Neural crest cell (in vitro differentiated cells): ENCODE measurements around the gene B4GALNT3. TPM values are rescaled to one million over a fixed set of nuclear protein-coding genes. Genes with fewer than 3 reads are reported as not detected.

ENCODE experiments used
- DNase-seq: peaks from one replicate; pipeline ENCODE4 v3.0.0; 2021; ENCODE audit warnings: low read depth, mixed read lengths, low spot score
- H3K27ac Mint-ChIP-seq: one replicate; pipeline ENCODE4 v1.8.0; 2021; ENCODE audit warnings: mild to moderate bottlenecking, mixed read lengths; ENCODE audit not compliant: unreplicated experiment
- H3K27me3 Mint-ChIP-seq: 2 replicates; pipeline ENCODE4 v1.8.0; 2021; ENCODE audit warnings: low read depth, mild to moderate bottlenecking, mixed read lengths
- H3K36me3 Mint-ChIP-seq: 2 replicates; pipeline ENCODE4 v1.8.0; 2021; ENCODE audit warnings: low read depth, mild to moderate bottlenecking, mixed read lengths
- H3K4me1 Mint-ChIP-seq: 2 replicates; pipeline ENCODE4 v1.8.0; 2021; ENCODE audit warnings: mixed read lengths
- H3K4me3 Mint-ChIP-seq: one replicate; pipeline ENCODE4 v1.8.0; 2021; ENCODE audit warnings: mild to moderate bottlenecking, mixed read lengths
- H3K9me3 Mint-ChIP-seq: 2 replicates; pipeline ENCODE4 v1.8.0; 2021; ENCODE audit warnings: mixed read lengths
- total RNA-seq: library from RNA; stranded (reverse); gene quantifications from 2 replicates; pipeline ENCODE4 v1.2.1, GENCODE V29; 2021
- TF ChIP-seq, protein P1 (sequence below): fragments of 200-600 bp; sonication (generic); conservative IDR thresholded peaks from 2 replicates; pipeline ENCODE4 v1.5.0; 2021; ENCODE audit warnings: antibody characterized with exemption, mild to moderate bottlenecking

The B4GALNT3 gene
- total RNA-seq, 1 donor from 2014 or later = 2.6 TPM

DNA sequence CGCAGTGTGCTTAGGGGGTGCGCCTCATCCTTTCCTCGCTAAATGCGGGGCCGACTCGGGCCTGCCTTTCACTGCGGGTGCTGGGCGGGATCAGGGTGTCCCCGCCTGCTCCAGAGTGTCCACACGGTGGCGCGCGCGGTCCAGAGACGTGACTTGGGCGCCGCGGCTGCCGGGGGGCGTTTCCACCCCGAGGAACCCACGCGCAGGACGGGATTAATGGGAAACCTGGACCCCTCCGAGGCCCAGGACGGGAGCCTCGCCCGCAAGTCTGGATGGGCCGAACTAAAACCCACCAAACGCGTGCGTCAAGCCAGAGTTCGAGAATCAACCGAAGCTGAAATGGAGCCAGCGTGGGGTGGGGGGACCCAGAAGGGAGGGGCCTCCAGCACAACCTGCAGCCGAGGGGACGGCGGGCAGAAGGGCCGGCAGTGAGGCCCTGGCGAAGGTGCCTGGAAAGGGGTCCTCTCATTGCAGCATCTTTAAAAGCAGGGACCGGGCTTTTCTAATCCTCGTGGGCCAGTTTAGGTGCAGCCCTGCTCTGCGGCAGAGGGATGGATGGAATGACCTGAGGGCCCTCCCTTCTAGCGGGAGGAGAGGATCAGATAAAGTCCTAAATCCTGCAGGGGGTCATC is 110.2 kb downstream of the B4GALNT3 start:
- H3K4me3 Mint-ChIP-seq = peak overlapping the region; percentile 88
- no peaks in the 10 kb centered on the region for H3K27me3 Mint-ChIP-seq
- no peaks in the 10 kb centered on the region for H3K36me3 Mint-ChIP-seq
- no peaks in the 10 kb centered on the region for H3K9me3 Mint-ChIP-seq
- no peak overlapping the region for H3K27ac Mint-ChIP-seq
- peaks cover 20% of the 10 kb centered on the region for H3K4me1 Mint-ChIP-seq
- TF ChIP-seq, protein P1, sequence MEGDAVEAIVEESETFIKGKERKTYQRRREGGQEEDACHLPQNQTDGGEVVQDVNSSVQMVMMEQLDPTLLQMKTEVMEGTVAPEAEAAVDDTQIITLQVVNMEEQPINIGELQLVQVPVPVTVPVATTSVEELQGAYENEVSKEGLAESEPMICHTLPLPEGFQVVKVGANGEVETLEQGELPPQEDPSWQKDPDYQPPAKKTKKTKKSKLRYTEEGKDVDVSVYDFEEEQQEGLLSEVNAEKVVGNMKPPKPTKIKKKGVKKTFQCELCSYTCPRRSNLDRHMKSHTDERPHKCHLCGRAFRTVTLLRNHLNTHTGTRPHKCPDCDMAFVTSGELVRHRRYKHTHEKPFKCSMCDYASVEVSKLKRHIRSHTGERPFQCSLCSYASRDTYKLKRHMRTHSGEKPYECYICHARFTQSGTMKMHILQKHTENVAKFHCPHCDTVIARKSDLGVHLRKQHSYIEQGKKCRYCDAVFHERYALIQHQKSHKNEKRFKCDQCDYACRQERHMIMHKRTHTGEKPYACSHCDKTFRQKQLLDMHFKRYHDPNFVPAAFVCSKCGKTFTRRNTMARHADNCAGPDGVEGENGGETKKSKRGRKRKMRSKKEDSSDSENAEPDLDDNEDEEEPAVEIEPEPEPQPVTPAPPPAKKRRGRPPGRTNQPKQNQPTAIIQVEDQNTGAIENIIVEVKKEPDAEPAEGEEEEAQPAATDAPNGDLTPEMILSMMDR = peak; percentile 100
- peak; percentile 94 for DNase-seq

DNA sequence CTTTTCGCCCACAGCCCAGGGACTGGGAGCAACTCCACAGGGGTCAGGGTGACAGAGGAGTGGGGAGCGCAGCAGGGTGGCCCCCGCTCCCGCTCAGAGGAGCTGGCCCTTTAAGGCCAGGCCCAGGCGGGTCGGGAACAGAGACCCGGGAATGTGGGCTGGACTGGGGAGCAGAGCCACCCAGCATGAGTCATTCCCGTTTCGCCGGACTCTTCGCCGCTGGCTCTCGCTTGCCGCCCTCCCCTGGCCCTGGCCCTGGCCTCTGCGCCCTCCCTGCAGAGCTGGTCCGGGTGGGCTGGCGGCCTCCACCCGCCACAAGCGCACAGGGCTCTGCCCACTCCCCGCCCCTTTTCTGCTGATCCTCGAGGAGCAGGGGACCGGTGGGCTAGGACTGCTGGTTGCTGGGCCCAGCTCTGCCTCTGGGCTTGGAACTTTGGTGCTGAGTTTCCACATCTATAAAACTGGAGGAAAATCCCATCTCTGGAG is 110.7 kb downstream of the B4GALNT3 start:
- TF ChIP-seq, protein P1 = no peak
- peak overlapping the region; percentile 75 for H3K27ac Mint-ChIP-seq
- DNase-seq = peak; percentile 53
- peaks cover 24% of the 10 kb centered on the region for H3K4me1 Mint-ChIP-seq
- no peaks in the 10 kb centered on the region for H3K36me3 Mint-ChIP-seq
- H3K27me3 Mint-ChIP-seq = no peaks in the 10 kb centered on the region
- no peaks in the 10 kb centered on the region for H3K9me3 Mint-ChIP-seq
- H3K4me3 Mint-ChIP-seq = peak overlapping the region; percentile 88

DNA sequence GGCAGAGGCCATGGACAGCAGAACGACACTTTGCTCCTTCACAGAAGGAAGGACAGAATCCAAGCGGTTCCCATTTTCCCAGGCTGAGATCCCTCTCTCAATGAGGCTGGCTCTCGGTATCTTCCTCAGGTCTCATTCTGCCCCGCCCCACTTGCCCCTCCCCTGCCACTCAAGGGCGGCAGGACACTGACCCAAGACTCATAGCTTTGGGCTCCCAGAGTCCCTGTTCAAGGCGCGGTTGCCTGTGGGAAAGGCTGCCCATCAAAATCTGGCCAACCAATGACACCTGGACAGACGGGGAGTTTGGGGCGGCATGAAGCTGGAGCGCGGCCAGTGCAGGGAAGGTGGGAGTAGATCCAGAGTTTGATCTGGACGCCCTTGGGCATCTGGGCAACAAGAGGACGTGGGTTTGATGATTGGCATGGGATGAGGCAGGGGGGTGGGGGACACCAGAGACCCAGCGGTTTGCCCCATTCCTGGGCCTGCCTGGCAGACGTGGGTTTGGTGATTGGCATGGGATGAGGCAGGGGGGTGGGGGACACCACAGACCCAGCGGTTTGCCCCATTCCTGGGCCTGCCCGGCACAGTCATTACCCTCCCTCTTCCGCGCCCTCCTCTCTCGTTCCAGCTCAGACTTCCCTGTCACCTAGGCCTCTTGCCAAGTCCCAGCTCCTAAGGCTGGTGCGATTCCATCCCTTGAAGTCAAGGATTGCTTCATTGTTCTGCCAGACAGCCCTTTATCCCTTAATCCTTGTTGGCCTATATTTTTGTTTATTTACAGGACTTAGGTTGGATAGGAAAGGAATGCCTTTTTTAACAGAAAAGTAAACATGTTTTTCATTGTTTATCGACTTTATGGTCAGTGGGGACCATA is 111.4 kb downstream of the B4GALNT3 start:
- H3K27ac Mint-ChIP-seq = peak overlapping the region; percentile 75
- H3K4me1 Mint-ChIP-seq = peaks cover 31% of the 10 kb centered on the region
- no peaks in the 10 kb centered on the region for H3K9me3 Mint-ChIP-seq
- H3K27me3 Mint-ChIP-seq = no peaks in the 10 kb centered on the region
- no peaks in the 10 kb centered on the region for H3K36me3 Mint-ChIP-seq
- peak overlapping the region; percentile 71 for H3K4me3 Mint-ChIP-seq
- DNase-seq = no peak
- TF ChIP-seq, protein P1 = no peak

DNA sequence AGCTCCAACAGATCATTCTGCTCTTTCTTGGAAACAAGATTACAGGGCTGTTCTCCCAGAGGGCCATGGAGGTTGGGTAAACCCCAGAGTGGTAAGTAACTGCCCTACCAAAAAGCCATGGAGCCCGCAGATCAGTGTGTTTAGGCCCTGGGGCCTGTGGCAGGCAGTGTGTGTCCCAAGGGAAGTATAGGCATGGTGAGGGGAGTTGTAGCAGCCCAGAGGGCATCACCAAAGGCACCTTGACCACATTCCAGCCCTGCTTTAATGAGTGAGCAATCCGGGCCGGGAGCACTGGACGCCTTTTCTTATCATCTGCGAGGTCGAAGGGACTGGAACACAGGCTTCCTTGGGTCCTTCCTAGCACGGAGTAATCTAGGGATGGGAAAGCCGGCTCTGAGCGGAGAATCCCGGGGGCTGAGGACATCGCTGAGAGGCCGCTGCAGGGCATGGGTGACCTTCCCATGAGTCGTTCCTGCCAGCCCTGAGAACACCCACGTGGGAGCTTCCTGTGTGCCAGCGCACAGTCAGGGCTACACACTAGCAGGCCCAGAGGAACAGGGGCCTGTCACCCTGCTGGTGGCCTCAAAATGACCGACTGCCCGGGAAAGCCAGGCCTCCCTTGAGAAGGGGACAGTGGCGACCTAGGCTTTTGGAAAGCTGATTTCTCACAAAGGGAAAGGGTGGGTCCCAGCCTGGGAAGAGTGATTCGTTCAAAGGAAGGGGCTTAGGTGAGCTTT is 112.2 kb downstream of the B4GALNT3 start:
- Mint-ChIP-seq H3K9me3 (no peaks in the 10 kb centered on the region), H3K36me3 (no peaks in the 10 kb centered on the region), H3K27me3 (no peaks in the 10 kb centered on the region), H3K27ac (no peak overlapping the region), H3K4me1 (peaks cover 36% of the 10 kb centered on the region), H3K4me3 (peak overlapping the region; percentile 71)
- no peak for DNase-seq
- TF ChIP-seq, protein P1 = no peak

DNA sequence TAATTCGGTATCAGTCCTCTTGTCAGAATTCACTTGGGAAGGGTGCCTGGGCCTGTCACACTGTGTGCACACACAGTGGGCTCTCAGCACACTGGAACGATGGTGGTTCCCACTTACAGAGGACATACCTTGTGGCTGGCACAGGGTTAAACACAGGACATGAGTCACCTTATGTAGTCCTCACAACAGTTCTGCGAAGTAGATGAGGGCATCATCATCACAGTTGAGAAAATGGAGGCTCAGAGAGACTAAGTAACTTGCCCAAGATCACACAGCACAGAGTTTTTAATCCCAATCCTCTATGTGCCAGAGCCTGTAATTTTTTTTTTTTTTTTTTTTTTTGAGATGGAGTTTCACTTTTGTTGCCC is 112.8 kb downstream of the B4GALNT3 start:
- TF ChIP-seq, protein P1 = no peak
- Mint-ChIP-seq H3K4me1 (peaks cover 36% of the 10 kb centered on the region), H3K27me3 (no peaks in the 10 kb centered on the region), H3K9me3 (no peaks in the 10 kb centered on the region), H3K27ac (no peak overlapping the region), H3K36me3 (no peaks in the 10 kb centered on the region), H3K4me3 (peak overlapping the region; percentile 27)
- DNase-seq = no peak
